ENCODE measurements around the gene APOBEC3B.
"Not testable (repeated sequence)": the region's sequence is repeated elsewhere in the genome, so short reads cannot be mapped to it uniquely, and the experiment has no call there.

The APOBEC3B gene

DNA sequence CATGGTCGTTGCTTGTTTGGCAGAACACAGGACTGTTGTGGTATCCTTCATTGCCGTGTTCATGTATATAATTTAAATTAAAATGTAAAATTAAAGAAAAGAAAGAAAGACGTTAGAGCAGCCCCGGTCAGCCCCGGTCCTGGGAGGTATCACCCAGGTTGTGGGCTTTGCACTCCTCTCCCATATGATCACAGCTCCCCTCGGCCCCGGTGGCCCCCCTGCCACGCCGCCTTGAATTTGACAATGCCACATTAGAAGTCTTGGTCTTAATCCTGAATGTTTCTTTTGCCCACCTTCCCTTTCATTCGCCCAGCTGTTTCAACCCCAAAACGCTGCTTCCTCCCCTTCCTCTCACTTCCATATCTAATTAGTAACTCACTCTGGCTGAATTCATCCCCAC lies 13.3 kb upstream of the APOBEC3B start:
- DNase-seq = no peak

DNA sequence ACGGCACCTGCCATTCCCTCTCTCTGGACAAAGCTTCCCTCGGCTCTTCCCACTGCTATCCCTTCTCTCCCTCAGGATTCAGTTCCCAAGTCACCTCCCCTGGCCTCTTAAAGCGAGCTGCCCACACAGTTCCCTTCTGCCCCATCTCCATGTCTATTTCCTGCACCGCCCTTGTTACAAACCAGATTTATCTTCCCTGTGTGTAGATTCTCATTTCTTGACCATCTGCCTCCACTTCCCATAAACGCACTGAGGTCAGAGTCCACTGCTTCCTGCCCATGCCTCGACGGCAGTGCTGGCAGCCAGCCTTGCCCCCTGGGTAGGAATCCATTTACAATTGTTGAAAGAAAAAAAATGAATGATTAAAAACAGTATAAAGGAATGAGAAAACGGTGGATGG lies 11.6 kb upstream of the APOBEC3B start:
- no peak for DNase-seq

GRCh38 chr22:38971202-38971601 lies 10.9 kb upstream of the APOBEC3B start:
- no peak for DNase-seq

DNA sequence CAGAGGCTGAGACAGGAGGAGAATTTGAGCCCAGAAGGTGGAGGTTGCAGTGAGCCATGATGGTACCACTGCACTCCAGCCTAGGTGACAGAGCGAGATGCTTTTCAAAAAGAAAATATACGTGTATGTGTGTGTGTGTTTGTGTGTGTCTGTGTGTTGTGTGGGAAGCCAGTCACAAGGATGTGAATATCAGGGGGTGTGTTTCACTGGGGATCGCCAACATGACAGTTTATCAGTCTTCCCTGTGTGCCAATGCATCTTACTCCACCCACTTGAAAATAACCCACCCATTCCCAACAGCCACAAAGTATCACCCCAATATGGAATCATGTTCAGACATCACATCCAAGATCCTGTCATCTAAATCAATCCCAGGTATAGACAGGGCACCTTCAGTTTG lies 10.4 kb upstream of the APOBEC3B start:
- no peak for DNase-seq

DNA sequence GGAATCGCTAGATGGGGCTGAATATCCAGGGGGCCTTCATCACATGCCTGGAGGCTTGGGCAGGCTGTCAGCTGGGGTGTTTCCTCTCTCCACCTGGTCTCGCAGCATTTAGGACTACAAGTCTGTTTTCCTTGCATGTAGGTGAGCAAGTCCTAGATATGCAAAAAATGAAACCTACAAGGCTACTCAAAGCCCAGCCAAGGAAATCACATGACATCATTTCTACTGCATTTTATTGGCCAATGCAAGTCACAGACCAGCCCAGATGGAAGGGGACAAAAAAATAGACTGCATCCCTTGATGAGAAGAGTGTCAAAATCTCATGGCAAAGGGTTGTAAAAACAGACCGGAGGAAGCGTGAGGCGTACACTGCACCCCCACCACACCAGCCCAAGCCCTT lies 9.6 kb upstream of the APOBEC3B start:
- DNase-seq = no peak

DNA sequence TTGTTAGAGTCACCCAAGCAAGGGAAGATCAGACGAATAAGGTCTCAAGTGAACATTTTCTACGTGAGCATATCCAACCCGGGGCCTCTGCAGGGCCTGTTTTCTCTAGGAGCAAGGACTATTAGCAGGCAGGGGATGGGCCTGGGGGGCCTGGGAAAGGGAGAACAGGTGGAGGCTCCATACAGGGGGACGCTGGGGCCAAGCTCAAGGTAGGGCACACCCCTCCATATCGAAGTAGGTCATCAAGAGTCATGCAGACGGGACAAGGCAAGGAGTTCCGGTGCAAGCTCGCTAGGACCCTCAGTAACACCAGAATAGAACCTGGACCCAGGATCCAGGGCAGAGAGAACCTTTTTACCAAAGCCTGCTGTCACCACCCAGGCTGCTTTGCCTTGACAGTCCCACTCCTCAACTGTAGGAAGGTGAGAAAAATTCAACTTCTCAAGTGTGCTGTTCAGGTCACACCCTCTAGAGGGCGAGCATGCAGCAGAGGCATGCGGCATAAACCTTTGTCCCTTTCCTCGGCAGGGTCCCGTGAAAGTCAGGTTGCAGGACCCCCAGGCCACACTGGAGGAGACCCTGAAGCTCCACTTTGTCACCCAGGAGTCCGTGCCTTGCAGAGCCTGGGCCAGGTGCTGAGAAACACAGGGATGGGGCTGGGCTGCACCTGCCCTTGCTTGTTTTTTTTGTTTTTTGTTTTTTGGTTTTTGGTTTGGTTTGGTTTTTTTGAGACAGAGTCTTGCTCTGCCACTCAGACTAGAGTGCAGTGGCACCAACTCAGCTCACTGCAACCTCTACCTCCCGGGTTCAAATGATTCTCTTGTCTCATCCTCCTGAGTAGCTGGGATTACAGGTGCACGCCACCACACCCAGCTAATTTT lies 8.6 kb upstream of the APOBEC3B start:
- no peak for DNase-seq

DNA sequence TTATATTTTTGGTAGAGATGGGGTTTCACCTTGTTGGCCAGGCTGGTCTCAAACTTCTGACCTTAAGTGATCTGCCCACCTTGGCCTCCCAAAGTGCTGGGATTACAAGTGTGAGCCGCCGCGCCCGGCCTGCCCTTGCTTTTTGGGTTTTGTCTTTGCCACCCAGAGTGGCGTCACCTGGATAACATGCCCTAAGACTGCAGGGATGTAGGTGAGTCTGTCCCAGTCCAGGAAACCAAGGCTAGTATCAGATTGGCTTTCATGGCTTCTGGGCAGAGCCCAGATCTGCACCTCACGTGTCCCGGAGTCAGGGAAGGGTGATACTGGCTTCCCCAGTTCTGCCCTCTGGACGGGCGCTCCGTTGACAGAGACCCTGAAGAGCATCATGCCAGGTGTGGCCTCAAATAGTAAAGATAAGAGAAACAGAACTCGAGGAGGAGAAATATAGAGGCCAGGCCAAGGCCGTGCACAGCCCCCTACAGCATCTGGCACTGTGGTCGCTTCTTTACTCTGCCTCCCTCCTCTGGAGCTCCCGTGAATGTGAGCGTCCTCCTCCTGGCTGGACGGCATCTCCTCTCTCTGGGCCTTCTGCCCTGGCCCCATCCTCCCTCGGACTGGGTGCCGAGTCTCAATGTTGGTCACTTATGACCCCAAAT lies 7.8 kb upstream of the APOBEC3B start:
- DNase-seq = no peak

- DNase-seq = no peak
Measured at GRCh38 chr22:38974826-38975175, 7.3 kb upstream of the APOBEC3B start.

- not testable (repeated sequence) for DNase-seq
Measured at GRCh38 chr22:38977289-38977688, 4.9 kb upstream of the APOBEC3B start.

- not testable (repeated sequence) for DNase-seq
Measured at GRCh38 chr22:38980587-38980986, 1.6 kb upstream of the APOBEC3B start.

DNA sequence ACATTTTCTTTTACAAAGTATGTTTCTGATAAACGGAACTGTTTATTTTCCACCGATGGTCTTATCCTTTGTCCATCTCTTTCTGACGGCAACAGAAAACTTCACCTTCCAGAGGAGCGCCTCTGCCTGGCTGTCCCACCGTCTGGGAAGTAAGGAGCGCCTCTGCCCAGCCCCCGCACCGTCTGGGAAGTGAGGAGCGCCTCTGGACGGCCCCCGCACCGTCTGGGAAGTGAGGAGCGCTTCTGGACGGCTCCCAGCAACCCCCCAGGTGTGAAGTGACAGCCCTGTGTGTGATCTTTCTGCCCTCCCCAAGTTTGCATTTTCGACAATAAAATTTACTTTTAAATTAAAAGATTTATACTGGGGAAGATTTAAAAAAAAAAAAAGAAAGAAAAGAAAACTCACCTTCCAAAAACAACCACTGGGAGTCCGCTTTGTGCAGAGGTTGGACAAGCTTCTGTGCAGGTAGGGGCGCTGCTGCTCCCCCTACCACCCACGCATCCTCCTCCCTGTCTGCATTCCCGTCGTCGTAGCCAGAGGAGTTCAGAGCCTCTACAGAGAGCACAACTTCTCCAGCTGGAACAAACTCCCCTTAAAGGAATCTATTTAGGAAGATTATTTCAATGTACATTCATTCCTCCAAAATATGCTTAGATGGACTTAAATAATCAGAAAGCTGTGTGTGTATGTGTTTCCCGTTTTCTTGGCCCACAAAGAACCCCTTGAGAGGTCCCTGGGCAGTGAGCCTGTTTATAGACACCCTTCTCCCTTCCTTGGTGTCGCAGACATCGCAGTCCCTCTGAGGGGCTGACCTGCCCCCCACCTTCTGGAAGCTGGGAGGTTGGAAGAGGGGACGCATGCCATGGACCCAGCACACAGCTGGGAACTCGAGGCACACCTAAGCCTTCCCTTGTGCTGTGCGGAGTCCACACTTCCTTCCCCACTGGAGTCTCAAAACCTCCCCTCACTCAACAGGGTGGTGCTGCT lies 849 bp upstream of the APOBEC3B start:
- DNase-seq = no peak

GRCh38 chr22:38984224-38984623 lies 2.1 kb downstream of the APOBEC3B start:
- peak in 1 of 2 donors; percentile 59 for DNase-seq

DNA sequence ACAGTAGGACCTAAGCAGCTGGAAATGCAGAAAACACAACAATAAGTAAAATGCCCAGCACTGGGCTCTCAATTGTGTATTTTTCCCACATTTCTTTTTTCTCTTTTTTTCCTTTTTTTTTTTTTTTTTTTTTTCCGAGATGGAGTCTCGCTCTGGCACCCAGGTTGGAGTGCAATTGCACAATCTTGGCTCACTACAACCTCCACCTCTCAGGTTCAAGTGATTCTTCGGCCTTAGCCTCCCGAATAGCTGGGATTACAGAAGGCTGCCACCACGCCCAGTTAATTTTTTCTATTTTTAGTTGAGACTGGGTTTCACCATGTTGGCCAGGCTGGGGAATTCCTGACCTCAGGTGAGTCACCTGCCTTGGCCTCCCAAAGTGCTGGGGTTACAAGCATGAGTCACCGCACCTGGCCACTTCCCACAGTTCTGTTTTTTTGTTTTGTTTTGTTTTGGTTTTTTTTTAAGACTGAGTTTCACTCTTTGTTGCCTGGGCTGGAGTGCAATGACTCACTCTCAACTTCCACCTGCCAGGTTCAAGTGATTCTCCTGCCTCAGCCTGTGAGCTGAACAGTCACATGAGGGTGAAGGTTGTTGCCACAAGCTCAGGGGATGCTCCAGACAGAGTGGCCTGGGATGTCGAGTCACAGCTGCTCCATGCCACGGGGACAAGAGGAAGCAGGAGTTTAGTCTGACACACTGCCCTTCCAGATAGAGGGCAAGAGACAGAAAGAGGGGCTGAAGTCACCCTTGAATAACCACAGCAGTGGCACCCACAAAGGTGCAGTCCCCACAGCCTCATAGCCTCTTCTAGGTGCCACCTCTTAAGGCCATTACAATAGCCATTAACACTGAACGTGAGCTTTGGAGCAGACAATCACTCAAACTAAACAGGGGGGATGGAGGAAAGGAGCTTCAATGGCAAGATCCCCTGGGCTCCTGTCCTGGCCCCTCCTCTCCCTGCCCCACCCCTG lies 2.9 kb downstream of the APOBEC3B start:
- DNase-seq = peak in 1 of 2 donors; percentile 43

DNA sequence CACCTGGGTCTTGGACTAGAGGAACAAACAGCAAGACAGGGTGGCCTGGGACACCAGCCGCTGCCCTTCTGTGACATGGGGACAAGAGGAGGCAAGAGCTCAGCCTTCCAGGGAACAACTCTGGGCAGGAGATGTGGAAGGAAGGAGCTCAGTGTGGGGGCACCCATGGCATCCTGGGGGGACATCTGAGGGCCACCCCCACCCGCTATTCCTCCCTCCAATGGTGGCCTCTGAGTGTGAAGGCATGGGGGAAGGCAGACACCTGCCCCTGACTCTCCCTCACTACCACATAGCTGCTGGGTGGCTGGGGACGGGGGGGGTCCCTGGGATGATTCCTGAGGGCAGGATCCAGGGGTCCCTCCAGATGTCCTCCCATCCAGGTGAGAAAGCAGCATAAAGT lies 4.5 kb downstream of the APOBEC3B start:
- no peak for DNase-seq

- DNase-seq = no peak
Measured at GRCh38 chr22:38987171-38987895, 5.2 kb downstream of the APOBEC3B start.

GRCh38 chr22:38989466-38989865 lies 7.3 kb downstream of the APOBEC3B start:
- peak in 1 of 2 donors; percentile 12 for DNase-seq

DNA sequence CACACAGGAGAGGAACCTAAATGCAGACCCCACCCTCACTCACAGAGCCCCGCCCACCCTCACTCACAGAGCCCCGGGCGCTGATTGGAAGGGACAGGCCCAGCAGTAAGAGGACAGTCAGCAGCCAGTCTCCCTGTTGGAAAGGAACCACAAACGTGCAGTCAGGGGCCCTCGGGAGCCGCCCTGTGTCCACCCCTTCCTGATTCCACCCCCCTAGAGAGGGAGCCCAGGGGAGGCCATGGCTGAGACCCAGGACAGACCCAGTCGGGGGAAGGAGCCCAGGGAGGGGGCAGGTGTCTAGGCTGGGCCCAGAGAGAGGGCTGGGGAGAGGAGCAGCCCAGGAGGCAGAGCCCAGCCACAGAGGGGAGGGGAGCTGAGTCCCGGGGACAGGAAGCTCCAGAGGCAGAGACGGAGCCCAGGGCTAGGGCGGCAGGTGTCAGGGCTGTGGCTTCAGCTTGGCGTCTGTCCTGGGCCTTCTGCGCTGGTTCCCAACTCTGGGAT lies 10.8 kb downstream of the APOBEC3B start:
- DNase-seq = not testable (repeated sequence)

DNA sequence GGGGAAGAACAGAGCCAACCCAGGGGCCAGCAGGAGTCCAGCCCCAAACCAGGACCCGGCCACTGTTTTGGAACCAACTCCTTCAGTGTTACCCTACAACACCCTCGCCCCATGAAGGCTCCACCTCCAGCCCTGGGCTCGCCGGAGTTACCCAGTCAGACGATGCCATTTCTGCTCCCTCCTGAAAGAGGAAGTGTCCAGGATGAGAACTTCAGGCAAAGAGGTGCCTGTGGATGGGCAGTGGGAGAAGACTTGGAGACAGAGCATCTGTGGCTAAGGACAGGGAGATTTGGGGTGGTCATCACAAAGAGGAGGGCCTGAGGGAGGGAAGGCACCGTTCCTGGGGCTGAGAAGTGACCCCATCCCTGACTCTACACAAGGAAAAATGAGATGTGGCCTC lies 14.0 kb downstream of the APOBEC3B start:
- DNase-seq = no peak

GRCh38 chr22:38997518-38997917 lies 15.4 kb downstream of the APOBEC3B start:
- no peak for DNase-seq

- peak; percentile 43 to 87 for DNase-seq
Measured at GRCh38 chr22:39003165-39003638, 21.1 kb downstream of the APOBEC3B start.

DNA sequence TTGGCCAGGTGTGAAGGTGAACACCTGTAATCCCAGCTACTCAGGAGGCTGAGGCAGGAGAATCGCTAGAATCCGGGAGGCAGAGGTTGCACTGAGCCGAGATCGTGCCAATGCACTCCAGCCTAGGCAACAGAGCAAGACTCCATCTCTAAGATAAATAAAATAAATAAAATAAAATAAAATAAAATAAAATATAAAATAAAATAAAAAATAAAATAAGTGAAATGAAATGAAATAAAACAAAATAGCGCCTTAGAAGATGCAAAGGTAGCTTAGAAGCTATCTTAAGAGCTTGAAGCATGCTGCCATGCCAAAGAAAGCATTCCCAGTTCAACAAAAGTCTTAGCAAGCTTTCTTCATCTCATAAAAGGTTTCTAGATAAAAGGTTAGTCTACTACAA lies 25.0 kb downstream of the APOBEC3B start:
- no peak for DNase-seq
